HEK293 (cell line): ENCODE results near the gene FANCE.

ENCODE experiments used
- CTCF ChIA-PET: fragments of 350-600 bp; formaldehyde crosslinking; extraction: SDS; loops from one replicate; lab custom pipeline; 2021; ENCODE audit warnings: antibody characterized with exemption; lab: Yijun Ruan, JAX
- POLR2A ChIA-PET: fragments of 300-600 bp; formaldehyde crosslinking; extraction: SDS; loops from one replicate; lab custom pipeline; 2020; ENCODE audit warnings: antibody characterized with exemption, inconsistent platforms; lab: Yijun Ruan, JAX
- H3K27ac ChIP-seq: fragments of 200-500 bp; sonication (Bioruptor generic); 2 replicates; pipeline ENCODE4 v1.5.1; 2014; ENCODE audit warnings: low read depth, low read length, control low read depth, inconsistent platforms; ENCODE audit errors: extremely low read depth
- H3K36me3 ChIP-seq, 2 experiments: fragments of 200-500 bp in 1 of 2; sonication (Bioruptor generic) in 1 of 2; 1 replicate in 1 of 2; 2 replicates in 1 of 2; pipeline ENCODE4 v1.5.1; 2014 to 2017; ENCODE audit warnings: inconsistent platforms in 2 of 2, low read length in 2 of 2; ENCODE audit not compliant: control insufficient read depth in 2 of 2, insufficient read depth in 1 of 2
- H3K4me1 ChIP-seq: fragments of 200-500 bp; sonication (Bioruptor generic); 2 replicates; pipeline ENCODE4 v1.5.1; 2014; ENCODE audit warnings: mild to moderate bottlenecking, low read length, inconsistent platforms; ENCODE audit not compliant: control insufficient read depth, insufficient read depth
- H3K4me3 ChIP-seq: 2 replicates; pipeline ENCODE4 v1.5.1; 2011; ENCODE audit warnings: low read depth, mild to moderate bottlenecking, control low read depth, low read length, moderate library complexity
- H3K9me3 ChIP-seq: fragments of 200-500 bp; sonication (Bioruptor generic); 2 replicates; pipeline ENCODE4 v1.5.1; 2014; ENCODE audit warnings: low read depth, low read length, inconsistent platforms; ENCODE audit not compliant: control insufficient read depth, insufficient read depth
- GLI4 ChIP-seq: fragments of 450-650 bp; formaldehyde crosslinking; IDR thresholded peaks from 2 replicates; pipeline ENCODE4 v1.5.1; 2016; ENCODE audit warnings: missing biosample characterization, missing genetic modification characterization
- GLIS2 ChIP-seq: fragments of 450-650 bp; formaldehyde crosslinking; IDR thresholded peaks from 2 replicates; pipeline ENCODE4 v1.5.1; 2016; ENCODE audit warnings: missing biosample characterization, missing genetic modification characterization
- IKZF3 ChIP-seq: fragments of 450-650 bp; IDR thresholded peaks from 2 replicates; pipeline ENCODE4 v1.5.0; 2018; ENCODE audit warnings: missing biosample characterization, mild to moderate bottlenecking, missing genetic modification characterization, moderate library complexity
- OVOL3 ChIP-seq: fragments of 450-650 bp; formaldehyde crosslinking; IDR thresholded peaks from 2 replicates; pipeline ENCODE4 v1.5.1; 2016; ENCODE audit warnings: missing biosample characterization, missing genetic modification characterization
- ZBTB44 ChIP-seq: fragments of 450-650 bp; IDR thresholded peaks from 2 replicates; pipeline ENCODE4 v1.5.1; 2018; ENCODE audit warnings: missing biosample characterization, mild to moderate bottlenecking, missing genetic modification characterization
- ZBTB8A ChIP-seq: fragments of 450-650 bp; formaldehyde crosslinking; IDR thresholded peaks from 2 replicates; pipeline ENCODE4 v1.5.1; 2016; ENCODE audit warnings: missing biosample characterization, missing genetic modification characterization
- ZNF114 ChIP-seq: fragments of 450-650 bp; formaldehyde crosslinking; IDR thresholded peaks from 2 replicates; pipeline ENCODE4 v1.5.0; 2017; ENCODE audit warnings: missing biosample characterization, missing genetic modification characterization
- ZNF121 ChIP-seq: fragments of 450-650 bp; formaldehyde crosslinking; IDR thresholded peaks from 2 replicates; pipeline ENCODE4 v1.5.1; 2016; ENCODE audit warnings: missing biosample characterization, missing genetic modification characterization
- ZNF133 ChIP-seq: fragments of 450-650 bp; formaldehyde crosslinking; IDR thresholded peaks from 2 replicates; pipeline ENCODE4 v1.5.1; 2016; ENCODE audit warnings: missing biosample characterization, missing genetic modification characterization
- ZNF140 ChIP-seq: fragments of 450-650 bp; formaldehyde crosslinking; IDR thresholded peaks from 2 replicates; pipeline ENCODE4 v1.5.1; 2016; ENCODE audit warnings: missing biosample characterization, missing genetic modification characterization
- ZNF19 ChIP-seq: fragments of 450-650 bp; formaldehyde crosslinking; IDR thresholded peaks from 2 replicates; pipeline ENCODE4; 2016; ENCODE audit warnings: missing biosample characterization, missing genetic modification characterization, low read depth
- ZNF26 ChIP-seq: fragments of 450-650 bp; formaldehyde crosslinking; IDR thresholded peaks from 2 replicates; pipeline ENCODE4 v1.5.1; 2016; ENCODE audit warnings: missing biosample characterization, missing genetic modification characterization
- ZNF366 ChIP-seq: fragments of 450-650 bp; formaldehyde crosslinking; conservative IDR thresholded peaks from 2 replicates; pipeline ENCODE4 v1.5.1; 2016; ENCODE audit warnings: missing biosample characterization, missing genetic modification characterization
- ZNF391 ChIP-seq: fragments of 450-650 bp; formaldehyde crosslinking; IDR thresholded peaks from 2 replicates; pipeline ENCODE4 v1.5.1; 2016; ENCODE audit warnings: low read depth, missing biosample characterization, missing genetic modification characterization, borderline replicate concordance
- ZNF549 ChIP-seq: fragments of 450-650 bp; IDR thresholded peaks from 2 replicates; pipeline ENCODE4 v1.5.1; 2018; ENCODE audit warnings: missing biosample characterization, missing genetic modification characterization, mild to moderate bottlenecking, inconsistent platforms, moderate library complexity
- ZNF560 ChIP-seq: fragments of 450-650 bp; formaldehyde crosslinking; IDR thresholded peaks from 2 replicates; pipeline ENCODE4 v1.5.1; 2017; ENCODE audit warnings: missing biosample characterization, missing genetic modification characterization, borderline replicate concordance
- ZNF561 ChIP-seq: fragments of 450-650 bp; IDR thresholded peaks from 2 replicates; pipeline ENCODE4 v1.5.1; 2018; ENCODE audit warnings: missing biosample characterization, missing genetic modification characterization, borderline replicate concordance
- ZNF610 ChIP-seq: fragments of 450-650 bp; formaldehyde crosslinking; IDR thresholded peaks from 2 replicates; pipeline ENCODE4 v1.5.1; 2016; ENCODE audit warnings: missing biosample characterization, missing genetic modification characterization, borderline replicate concordance
- ZNF626 ChIP-seq: fragments of 450-650 bp; sonication (Bioruptor Pico); formaldehyde crosslinking; IDR thresholded peaks from 2 replicates; pipeline ENCODE4 v1.5.1; 2018; ENCODE audit warnings: missing biosample characterization, missing genetic modification characterization, inconsistent platforms
- ZNF645 ChIP-seq: fragments of 450-650 bp; formaldehyde crosslinking; IDR thresholded peaks from 2 replicates; pipeline ENCODE4; 2016; ENCODE audit warnings: missing biosample characterization, missing genetic modification characterization
- ZNF670 ChIP-seq: fragments of 450-650 bp; formaldehyde crosslinking; IDR thresholded peaks from 2 replicates; pipeline ENCODE4 v1.5.1; 2016; ENCODE audit warnings: missing biosample characterization, missing genetic modification characterization, low read depth
- ZNF692 ChIP-seq: fragments of 450-650 bp; formaldehyde crosslinking; IDR thresholded peaks from 2 replicates; pipeline ENCODE4 v1.5.1; 2016; ENCODE audit warnings: missing biosample characterization, missing genetic modification characterization
- ZNF768 ChIP-seq: fragments of 450-650 bp; formaldehyde crosslinking; IDR thresholded peaks from 2 replicates; pipeline ENCODE4 v1.5.1; 2018; ENCODE audit warnings: missing biosample characterization, mild to moderate bottlenecking, missing genetic modification characterization
- ZSCAN18 ChIP-seq: fragments of 450-650 bp; formaldehyde crosslinking; IDR thresholded peaks from 2 replicates; pipeline ENCODE4 v1.5.1; 2016; ENCODE audit warnings: missing biosample characterization, missing genetic modification characterization
- ZSCAN4 ChIP-seq: fragments of 450-650 bp; formaldehyde crosslinking; IDR thresholded peaks from 2 replicates; pipeline ENCODE4 v1.5.1; 2017; ENCODE audit warnings: missing biosample characterization, missing genetic modification characterization

FANCE gene

GRCh38 chr6:35492258-35492973 is 40.3 kb downstream of the FANCE start (continued):
- TF ChIP-seq ZNF645 (no peak), ZNF121 (tag by site-specific recombination) (no peak), ZNF366 (tag by site-specific recombination) (no peak), ZNF561 (no peak), ZNF133 (tag by site-specific recombination) (no peak), ZNF549 (tag by site-specific recombination) (no peak), ZNF560 (tag by site-specific recombination) (no peak), ZBTB44 (no peak), GLIS2 (peak; percentile 47), ZSCAN18 (tag by site-specific recombination) (no peak), ZSCAN4 (no peak), ZNF391 (no peak)
- TF ChIP-seq, all 188 proteins: peak for 10

- TF ChIP-seq ZNF114 (tag by site-specific recombination): no peak
- TF ChIP-seq ZNF561: no peak
- TF ChIP-seq ZBTB8A: 0 out of 2 replicates have a peak, but pooled peaks have one; percentile 5
- Histone ChIP-seq H3K27ac (no peak overlapping the region), H3K36me3 (peaks cover 0 to 4% of the 10 kb centered on the region in 2 experiments; a peak in 1 of 3 replicates), H3K4me3 (no peak overlapping the region), H3K4me1 (peaks cover 21% of the 10 kb centered on the region), H3K9me3 (no peaks in the 10 kb centered on the region)
- CTCF ChIA-PET: interaction anchor here (0.7 kb wide), 1 partner anchor 138 kb away, joined by 3 read pairs; no protein-coding TSS in a partner anchor
- POLR2A ChIA-PET: no interaction called here
These were observed 40.8 kb downstream of the FANCE start for GRCh38 chr6:35492974-35493284.

- no peak overlapping the region for H3K4me3 ChIP-seq
- H3K27ac ChIP-seq: no peak overlapping the region
- peaks cover 18% of the 10 kb centered on the region for H3K4me1 ChIP-seq
- POLR2A ChIA-PET: no interaction called here
- H3K9me3 ChIP-seq: no peaks in the 10 kb centered on the region
- CTCF ChIA-PET: no interaction called here
- peaks cover 0 to 4% of the 10 kb centered on the region in 2 experiments; a peak in 1 of 3 replicates for H3K36me3 ChIP-seq
- TF ChIP-seq ZNF670 (no peak), ZNF140 (tag by site-specific recombination) (no peak), ZNF692 (tag by site-specific recombination) (0 out of 2 replicates have a peak, but pooled peaks have one; percentile 17), ZNF19 (tag by site-specific recombination) (no peak), ZNF768 (tag by site-specific recombination) (no peak), ZNF26 (no peak), IKZF3 (no peak), ZNF560 (tag by site-specific recombination) (no peak), ZNF610 (tag by site-specific recombination) (no peak), ZNF626 (no peak), GLI4 (tag by site-specific recombination) (no peak), OVOL3 (no peak)
These were observed 41.3 kb downstream of the FANCE start for GRCh38 chr6:35493307-35493983.
